ENCODE measurements around the gene GCGR. TPM values are rescaled to one million over a fixed set of nuclear protein-coding genes. Genes with fewer than 3 reads are reported as not detected.
A peak's percentile ranks its signal among the peaks of the same experiment; 100 is the strongest.

The GCGR gene
- total RNA-seq, 4 donors from 2014 or later, result not detected

DNA sequence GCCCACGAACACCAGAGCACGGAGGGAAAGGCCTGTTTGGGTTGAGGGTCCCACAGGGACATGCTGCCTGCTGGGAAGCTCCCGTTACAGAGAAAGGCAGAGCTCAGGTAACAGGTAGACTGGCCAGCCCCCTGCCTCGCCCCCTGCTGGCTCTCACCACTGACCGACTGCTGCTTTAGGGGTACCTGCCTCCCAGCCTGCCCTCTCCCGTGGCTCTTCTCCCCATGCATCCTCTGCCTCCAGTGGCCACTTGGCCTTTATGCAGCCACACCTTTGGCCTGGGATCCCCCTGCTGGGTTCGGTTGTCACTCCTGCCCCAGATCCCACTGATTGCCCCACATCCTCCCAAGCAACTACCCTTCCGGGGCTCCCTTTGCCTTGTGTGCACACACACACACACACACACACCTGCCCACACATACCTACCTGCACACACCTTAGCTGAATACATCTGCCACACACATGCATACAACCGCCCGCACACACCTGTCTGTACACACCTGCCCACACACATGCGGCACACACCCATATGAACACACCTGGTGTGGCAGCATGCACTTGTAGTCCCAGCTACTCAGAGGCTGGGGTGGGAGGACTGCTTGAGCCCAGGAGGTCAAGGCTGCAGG lies 22.0 kb downstream of the GCGR start:
- no peak for DNase-seq
- intact Hi-C loops (cut with DNase I; ENCODE audit: low total_unique reads), result no loop called here
- Histone ChIP-seq H3K27ac (no peak overlapping the region), H3K36me3 (no peaks in the 10 kb centered on the region), H3K27me3 (no peaks in the 10 kb centered on the region), H3K4me1 (no peaks in the 10 kb centered on the region), H3K9me3 (no peaks in the 10 kb centered on the region), H3K4me3 (no peak overlapping the region)
- TF ChIP-seq, protein P1, sequence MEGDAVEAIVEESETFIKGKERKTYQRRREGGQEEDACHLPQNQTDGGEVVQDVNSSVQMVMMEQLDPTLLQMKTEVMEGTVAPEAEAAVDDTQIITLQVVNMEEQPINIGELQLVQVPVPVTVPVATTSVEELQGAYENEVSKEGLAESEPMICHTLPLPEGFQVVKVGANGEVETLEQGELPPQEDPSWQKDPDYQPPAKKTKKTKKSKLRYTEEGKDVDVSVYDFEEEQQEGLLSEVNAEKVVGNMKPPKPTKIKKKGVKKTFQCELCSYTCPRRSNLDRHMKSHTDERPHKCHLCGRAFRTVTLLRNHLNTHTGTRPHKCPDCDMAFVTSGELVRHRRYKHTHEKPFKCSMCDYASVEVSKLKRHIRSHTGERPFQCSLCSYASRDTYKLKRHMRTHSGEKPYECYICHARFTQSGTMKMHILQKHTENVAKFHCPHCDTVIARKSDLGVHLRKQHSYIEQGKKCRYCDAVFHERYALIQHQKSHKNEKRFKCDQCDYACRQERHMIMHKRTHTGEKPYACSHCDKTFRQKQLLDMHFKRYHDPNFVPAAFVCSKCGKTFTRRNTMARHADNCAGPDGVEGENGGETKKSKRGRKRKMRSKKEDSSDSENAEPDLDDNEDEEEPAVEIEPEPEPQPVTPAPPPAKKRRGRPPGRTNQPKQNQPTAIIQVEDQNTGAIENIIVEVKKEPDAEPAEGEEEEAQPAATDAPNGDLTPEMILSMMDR (IDR thresholded peaks at IDR 0.05), result no peak
- TF ChIP-seq POLR2A (IDR thresholded peaks at IDR 0.05), result no peak

DNA sequence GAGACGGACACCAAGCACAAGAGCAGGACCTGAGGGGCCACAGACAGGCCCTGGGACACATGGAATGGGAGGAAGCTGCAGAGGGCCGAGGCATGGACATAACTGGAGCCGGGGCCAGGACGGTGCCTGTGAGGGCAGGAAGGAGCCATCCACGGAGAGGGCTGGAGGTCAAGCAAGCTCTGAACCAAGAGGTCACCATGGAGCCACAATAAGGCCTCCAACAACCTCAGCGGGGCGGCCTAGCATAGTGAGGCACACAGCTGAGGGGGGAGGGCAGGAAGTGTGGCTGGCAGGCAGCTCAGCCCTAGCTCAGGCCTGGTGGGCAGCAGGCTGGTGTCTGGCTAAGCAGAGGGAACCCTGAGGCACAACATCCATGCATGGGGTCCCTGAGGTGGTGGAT lies 24.7 kb downstream of the GCGR start:
- Histone ChIP-seq H3K36me3 (no peaks in the 10 kb centered on the region), H3K27me3 (no peaks in the 10 kb centered on the region), H3K27ac (no peak overlapping the region), H3K9me3 (no peaks in the 10 kb centered on the region), H3K4me3 (no peak overlapping the region), H3K4me1 (peaks cover 0 to 4% of the 10 kb centered on the region in 2 donors)
- intact Hi-C loops (cut with DNase I; ENCODE audit: low total_unique reads), result no loop called here
- TF ChIP-seq POLR2A (IDR thresholded peaks at IDR 0.05), result no peak
- TF ChIP-seq, protein P1 (IDR thresholded peaks at IDR 0.05), result no peak
- DNase-seq, result no peak

DNA sequence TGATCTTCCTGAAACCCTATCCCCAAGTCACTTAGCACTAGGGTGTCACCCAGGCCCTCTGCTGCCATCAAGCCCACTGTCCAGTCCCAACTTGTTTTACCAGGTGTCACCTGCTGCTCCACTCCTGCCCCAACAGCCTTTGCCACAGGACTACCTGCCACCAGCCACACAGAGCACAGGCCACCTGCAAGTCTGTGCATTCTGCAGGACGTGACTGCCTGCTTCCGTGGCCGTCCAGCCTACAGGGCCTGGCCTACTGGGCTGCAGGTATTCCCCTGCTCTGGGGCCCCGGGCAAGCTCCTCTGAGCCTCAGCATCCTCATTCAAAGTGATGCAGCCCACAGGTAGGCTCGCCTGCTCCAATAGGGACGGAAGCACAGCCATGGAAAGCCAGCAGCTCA lies 25.9 kb downstream of the GCGR start:
- Histone ChIP-seq H3K9me3 (no peaks in the 10 kb centered on the region), H3K27ac (no peak overlapping the region), H3K36me3 (no peaks in the 10 kb centered on the region), H3K4me3 (no peak overlapping the region), H3K4me1 (peaks cover 0 to 4% of the 10 kb centered on the region in 2 donors), H3K27me3 (no peaks in the 10 kb centered on the region)
- TF ChIP-seq, protein P1 (IDR thresholded peaks at IDR 0.05), result no peak
- TF ChIP-seq POLR2A (IDR thresholded peaks at IDR 0.05), result no peak
- DNase-seq, result no peak
- intact Hi-C loops (cut with DNase I; ENCODE audit: low total_unique reads), result no loop called here

DNA sequence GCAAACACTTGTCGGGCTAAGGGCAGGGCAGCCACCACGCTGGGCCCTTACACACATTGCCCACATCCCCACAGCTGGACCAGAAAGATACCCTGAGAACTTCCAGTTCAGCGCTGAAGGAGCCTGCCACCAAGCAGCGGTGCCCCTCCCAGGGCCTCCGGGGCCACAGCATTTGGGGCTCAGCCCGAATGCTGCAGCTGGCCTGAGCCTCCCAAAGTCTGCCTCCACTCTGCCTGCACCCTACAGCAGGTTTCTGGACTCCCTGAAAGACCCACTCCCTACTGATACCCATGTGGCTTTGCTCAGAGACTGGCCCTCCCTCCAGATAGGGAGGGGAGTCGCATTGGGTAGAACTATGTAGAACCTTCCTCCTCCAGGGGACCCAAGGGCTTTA lies 27.6 kb downstream of the GCGR start:
- no peaks in the 10 kb centered on the region for H3K9me3 ChIP-seq
- DNase-seq, result no peak
- no peaks in the 10 kb centered on the region for H3K36me3 ChIP-seq
- H3K27ac ChIP-seq, result no peak overlapping the region
- no peak for TF ChIP-seq POLR2A (IDR thresholded peaks at IDR 0.05)
- TF ChIP-seq, protein P1 (IDR thresholded peaks at IDR 0.05), result no peak
- H3K4me3 ChIP-seq, result no peak overlapping the region
- no peaks in the 10 kb centered on the region for H3K27me3 ChIP-seq
- intact Hi-C loops (cut with DNase I; ENCODE audit: low total_unique reads), result no loop called here
- H3K4me1 ChIP-seq, result peaks cover 0 to 4% of the 10 kb centered on the region in 2 donors

DNA sequence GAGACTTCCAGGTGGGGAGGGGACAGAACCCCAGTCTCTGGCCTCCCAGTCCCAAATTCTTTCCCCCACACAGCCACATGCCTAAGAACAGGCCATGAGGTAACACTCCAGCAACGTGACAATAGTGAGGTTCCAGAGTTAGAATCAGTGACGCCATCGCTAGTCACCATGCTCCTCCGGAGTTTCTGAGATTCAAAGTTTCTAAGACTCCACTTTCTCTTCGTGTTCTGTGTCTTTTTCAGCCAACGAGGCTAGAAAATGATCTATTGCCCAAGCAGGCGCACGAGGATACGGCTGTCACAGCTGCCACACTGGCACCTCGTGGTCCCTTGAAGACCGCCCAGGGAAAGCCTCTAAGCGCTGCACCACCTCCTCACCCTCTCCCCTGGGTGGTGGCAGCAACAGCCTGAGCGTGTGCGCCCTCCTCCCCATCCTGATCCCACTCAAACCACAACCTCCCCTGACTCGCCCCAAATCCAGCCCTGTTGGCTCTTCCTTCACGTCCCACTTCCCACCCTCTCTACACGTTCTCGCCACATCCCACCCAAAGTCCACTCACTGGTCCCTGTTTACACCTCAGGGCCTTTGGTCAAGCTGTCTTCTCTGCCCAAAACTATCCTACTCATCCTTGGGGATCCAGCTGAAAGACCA lies 28.1 kb downstream of the GCGR start:
- intact Hi-C loops (cut with DNase I; ENCODE audit: low total_unique reads), result no loop called here
- peak overlapping the region; percentile 72 to 82 for H3K27ac ChIP-seq
- no peak for DNase-seq

More for the DNA sequence above, 28.1 kb downstream of the GCGR start:
- Histone ChIP-seq H3K4me3 (peak overlapping the region; percentile 81 to 87), H3K27me3 (no peaks in the 10 kb centered on the region), H3K36me3 (no peaks in the 10 kb centered on the region), H3K4me1 (peaks cover 0 to 4% of the 10 kb centered on the region in 2 donors), H3K9me3 (no peaks in the 10 kb centered on the region)
- TF ChIP-seq POLR2A (IDR thresholded peaks at IDR 0.05), result no peak
- TF ChIP-seq, protein P1 (IDR thresholded peaks at IDR 0.05), result no peak

All from uterus (tissue), 4 donors.